NCI-H2029 treated with DMSO at 0.1 percent for 48 hours (cell line): ENCODE measurements around the gene TAF11L14.
"Not testable (repeated sequence)": the region's sequence is repeated elsewhere in the genome, so short reads cannot be mapped to it uniquely, and the experiment has no call there.

Source experiments
- DNase-seq: peaks from one replicate; lab custom pipeline; 2025; lab: John Stamatoyannopoulos, UW

TAF11L14 gene

DNA sequence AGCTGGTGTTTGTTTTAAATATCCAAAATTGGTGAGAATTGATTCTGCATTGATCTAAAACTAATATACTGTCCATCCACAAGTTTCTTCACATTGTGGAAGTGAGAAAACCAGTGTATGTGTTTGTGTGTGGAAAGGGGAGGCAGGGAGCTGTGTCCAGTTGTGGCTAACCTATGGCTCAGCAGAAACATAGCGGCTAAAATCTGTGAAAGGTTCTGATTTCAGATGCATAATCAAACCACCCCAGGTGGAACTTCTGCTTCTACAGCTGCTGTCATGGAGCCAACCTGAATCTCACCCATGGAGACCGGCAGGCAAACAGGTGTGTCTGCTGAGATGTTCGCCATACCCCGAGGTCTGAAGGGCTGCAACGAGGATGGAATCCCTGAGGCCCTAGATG is at the start of gene TAF11L14:
TAF11L14 (plus strand) TSS at position 301 of the 400 bp plus-strand sequence.
- no peak for DNase-seq

DNA sequence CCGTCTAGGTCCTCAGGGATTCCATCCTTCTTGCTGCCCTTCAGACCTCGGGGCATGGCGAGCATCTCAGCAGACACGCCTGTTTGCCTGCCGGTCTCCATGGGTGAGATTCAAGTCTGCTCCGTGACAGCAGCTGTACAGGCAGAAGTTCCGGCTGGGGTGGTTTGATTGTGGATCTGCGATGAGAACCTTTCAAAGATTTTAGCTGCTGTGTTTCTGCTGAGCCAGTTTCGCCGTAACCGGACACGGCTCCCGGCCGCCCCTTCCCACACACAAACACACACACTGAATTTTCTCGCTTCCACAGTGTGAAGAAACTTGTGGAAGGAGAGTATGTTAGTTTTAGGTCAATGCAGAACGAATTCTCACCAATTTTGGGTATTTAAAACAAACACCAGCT is 48.6 kb upstream of the TAF11L14 start, which contains the start of gene TAF11L7:
TAF11L7 (minus strand) TSS at position 101 of the 400 bp plus-strand sequence.
- DNase-seq, result not testable (repeated sequence)

DNA sequence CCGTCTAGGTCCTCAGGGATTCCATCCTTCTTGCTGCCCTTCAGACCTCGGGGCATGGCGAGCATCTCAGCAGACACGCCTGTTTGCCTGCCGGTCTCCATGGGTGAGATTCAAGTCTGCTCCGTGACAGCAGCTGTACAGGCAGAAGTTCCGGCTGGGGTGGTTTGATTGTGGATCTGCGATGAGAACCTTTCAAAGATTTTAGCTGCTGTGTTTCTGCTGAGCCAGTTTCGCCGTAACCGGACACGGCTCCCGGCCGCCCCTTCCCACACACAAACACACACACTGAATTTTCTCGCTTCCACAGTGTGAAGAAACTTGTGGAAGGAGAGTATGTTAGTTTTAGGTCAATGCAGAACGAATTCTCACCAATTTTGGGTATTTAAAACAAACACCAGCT is 43.4 kb upstream of the TAF11L14 start, which contains the start of gene TAF11L8:
TAF11L8 (minus strand) TSS at position 101 of the 400 bp plus-strand sequence.
- not testable (repeated sequence) for DNase-seq

DNA sequence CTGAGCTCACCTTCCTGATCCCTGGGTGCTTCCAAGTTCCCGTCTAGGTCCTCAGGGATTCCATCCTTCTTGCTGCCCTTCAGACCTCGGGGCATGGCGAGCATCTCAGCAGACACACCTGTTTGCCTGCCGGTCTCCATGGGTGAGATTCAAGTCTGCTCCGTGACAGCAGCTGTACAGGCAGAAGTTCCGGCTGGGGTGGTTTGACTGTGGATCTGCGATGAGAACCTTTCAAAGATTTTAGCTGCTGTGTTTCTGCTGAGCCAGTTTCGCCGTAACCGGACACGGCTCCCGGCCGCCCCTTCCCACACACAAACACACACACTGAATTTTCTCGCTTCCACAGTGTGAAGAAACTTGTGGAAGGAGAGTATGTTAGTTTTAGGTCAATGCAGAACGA is 40.0 kb upstream of the TAF11L14 start, which contains the start of gene TAF11L9:
TAF11L9 (minus strand) TSS at position 140 of the 400 bp plus-strand sequence.
- DNase-seq, result not testable (repeated sequence)

- DNase-seq, result not testable (repeated sequence)
Observed at GRCh38 chr5:17597728-17598127, 36.5 kb upstream of the TAF11L14 start, which contains the start of gene TAF11L10. Gene TAF11L10 (minus strand): TSS chr5:17597828.

DNA sequence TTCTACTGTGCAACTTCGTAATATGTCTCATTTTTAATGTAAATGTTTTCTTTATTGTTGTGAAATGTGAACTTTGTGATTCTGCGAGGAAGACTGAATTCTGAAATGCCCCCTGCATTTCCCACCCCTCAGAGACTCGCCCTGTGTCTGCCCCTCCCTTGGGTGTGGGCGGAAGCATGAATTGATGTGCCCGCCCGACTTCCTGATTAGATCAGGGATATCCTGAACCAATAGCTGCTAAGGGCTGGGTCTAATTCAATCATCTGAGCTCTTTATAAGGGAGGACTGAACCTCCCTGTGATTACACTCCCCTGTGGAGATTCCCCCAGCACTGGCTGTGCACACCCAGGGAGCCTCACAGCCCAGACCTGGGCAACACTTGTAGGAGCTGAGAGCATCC is 30.4 kb upstream of the TAF11L14 start, which contains the start of gene TAF11L11:
TAF11L11 (plus strand) TSS at position 304 of the 400 bp plus-strand sequence.
- not testable (repeated sequence) for DNase-seq

DNA sequence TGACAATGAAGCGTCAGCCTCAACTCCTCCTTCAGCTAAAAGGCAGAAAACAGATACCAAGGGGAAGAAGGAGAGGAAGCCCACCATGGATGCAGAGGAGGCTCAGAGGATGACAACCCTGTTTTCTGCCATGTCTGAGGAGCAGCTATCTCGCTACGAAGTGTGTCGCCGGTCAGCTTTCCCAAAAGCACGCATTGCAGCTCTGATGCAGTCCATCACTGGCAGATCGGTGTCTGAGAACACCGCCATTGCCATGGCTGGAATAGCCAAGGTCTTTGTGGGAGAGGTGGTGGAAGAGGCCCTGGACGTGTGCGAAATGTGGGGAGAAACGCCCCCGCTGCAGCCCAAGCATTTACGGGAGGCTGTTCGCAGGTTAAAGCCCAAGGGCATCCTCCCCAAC is 29.3 kb upstream of the TAF11L14 start:
- no peak for DNase-seq

DNA sequence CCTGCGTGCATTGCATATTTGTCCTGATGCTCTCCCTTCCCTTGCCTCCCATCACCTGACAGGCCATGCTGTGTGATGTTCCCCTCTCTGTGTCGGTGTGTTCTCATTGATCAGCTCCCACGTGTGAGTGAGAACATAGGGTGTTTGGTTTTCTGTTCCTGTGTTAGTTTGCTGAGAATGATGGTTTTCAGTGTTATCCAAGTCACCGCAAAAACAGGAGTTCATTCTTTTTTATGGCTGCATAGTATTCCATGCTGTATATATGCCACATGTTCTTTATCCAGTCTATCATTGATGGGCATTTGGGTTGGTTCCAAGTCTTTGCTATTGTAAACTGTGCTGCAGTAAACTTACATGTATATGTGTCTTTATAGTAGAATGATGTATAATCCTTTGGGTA is 26.8 kb upstream of the TAF11L14 start:
- DNase-seq, result not testable (repeated sequence)

GRCh38 chr5:17610092-17610491 is 24.2 kb upstream of the TAF11L14 start, which contains the start of gene TAF11L12:
Gene TAF11L12 (plus strand): TSS chr5:17610392.
- not testable (repeated sequence) for DNase-seq

- DNase-seq, result no peak
Observed at GRCh38 chr5:17614872-17615605, 19.2 kb upstream of the TAF11L14 start.

GRCh38 chr5:17619354-17619753 is 14.9 kb upstream of the TAF11L14 start:
- no peak for DNase-seq

DNA sequence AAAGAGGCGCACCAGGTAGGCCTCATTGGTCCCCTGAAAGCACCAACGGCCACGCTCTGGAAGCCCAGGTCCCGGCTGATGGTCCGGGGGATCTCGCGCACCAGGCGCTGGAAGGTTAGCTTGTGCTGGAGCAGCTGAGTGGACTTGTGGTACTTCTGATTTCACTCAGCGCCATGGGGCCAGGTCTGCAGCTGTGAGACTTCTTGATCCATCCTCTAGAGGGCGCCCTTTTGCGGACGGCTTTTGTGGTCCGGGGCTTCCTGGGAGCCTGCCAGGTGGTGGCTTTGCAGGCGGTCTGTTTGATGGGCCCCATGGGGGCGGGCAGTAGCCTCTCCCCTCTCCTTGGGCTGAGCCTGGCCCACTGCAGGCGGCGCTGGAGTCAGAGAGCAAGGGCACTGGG is 13.6 kb upstream of the TAF11L14 start:
- no peak for DNase-seq

DNA sequence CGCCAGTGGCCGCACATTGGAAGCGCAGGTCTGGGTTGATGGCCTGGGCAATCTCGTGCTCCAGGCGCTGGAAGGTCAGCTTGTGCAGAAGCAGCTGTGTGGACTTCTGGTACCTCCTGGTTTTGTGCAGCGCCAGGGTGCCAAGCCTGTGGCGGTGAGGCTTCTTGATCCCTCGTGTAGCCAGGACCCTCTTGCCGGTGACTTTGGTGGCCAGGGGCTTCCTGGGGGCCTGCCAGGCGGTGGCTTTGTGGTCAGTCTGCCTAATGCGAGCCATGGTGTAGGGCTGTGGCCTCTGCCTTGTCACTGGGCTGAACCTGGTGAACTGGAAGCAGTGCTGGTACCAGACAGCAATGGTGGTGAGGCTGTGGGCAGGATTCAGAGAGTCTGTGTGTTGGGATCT is 8.6 kb upstream of the TAF11L14 start:
- DNase-seq, result no peak

DNA sequence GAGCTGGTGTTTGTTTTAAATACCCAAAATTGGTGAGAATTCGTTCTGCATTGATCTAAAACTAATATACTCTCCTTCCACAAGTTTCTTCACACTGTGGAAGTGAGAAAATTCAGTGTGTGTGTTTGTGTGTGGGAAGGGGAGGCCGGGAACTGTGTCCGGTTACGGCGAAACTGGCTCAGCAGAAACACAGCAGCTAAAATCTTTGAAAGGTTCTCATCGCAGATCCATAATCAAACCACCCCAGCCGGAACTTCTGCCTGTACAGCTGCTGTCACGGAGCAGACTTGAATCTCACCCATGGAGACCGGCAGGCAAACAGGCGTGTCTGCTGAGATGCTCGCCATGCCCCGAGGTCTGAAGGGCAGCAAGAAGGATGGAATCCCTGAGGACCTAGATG is 2.5 kb upstream of the TAF11L14 start, which contains the start of gene TAF11L13:
TAF11L13 (plus strand) TSS at position 301 of the 400 bp plus-strand sequence.
- DNase-seq, result not testable (repeated sequence)

GRCh38 chr5:17649232-17649631 is 15.0 kb downstream of the TAF11L14 start:
- not testable (repeated sequence) for DNase-seq

- DNase-seq, result not testable (repeated sequence)
Observed at GRCh38 chr5:17655201-17655759, 21.0 kb downstream of the TAF11L14 start.

DNA sequence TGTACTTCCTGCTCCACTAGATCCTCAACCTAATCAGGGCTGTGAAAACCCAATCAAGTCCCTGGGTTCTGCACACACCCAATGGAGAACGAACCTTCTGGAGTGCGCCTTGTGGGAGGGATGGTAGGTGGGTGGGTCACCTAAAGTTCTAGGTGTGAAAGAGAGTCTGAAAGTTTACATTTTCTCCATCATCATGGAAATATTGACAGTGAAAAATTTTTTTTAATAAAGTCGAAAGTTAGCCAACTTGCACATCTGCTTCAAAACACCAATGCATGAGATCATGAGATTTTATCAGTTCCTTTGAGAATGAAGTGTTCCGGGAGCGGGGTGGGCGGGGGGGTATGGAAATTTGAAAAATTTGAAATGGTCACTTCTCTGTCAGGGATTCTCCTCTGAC is 21.7 kb downstream of the TAF11L14 start:
- no peak for DNase-seq

DNA sequence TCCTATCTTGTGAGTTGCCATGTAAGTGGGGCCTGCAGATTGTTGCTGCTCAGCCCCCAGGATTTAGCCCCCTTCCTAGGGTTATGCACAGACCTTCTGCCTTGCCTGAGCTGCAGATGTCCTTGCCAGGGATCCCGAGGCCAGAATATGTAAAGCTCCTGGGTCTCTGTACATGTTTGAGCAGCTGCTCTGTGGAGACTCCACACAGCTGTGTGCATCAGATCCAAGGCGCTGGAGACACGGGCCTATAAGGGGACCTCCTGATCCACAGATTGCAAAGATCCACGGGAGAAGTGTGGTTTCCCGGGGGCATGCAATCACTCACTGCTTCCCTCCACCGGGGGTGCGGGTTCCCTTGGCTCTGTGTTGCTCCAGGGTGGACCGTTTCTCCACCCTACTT is 28.9 kb downstream of the TAF11L14 start:
- DNase-seq, result no peak

- no peak for DNase-seq
Observed at GRCh38 chr5:17665836-17666235, 31.6 kb downstream of the TAF11L14 start.

DNA sequence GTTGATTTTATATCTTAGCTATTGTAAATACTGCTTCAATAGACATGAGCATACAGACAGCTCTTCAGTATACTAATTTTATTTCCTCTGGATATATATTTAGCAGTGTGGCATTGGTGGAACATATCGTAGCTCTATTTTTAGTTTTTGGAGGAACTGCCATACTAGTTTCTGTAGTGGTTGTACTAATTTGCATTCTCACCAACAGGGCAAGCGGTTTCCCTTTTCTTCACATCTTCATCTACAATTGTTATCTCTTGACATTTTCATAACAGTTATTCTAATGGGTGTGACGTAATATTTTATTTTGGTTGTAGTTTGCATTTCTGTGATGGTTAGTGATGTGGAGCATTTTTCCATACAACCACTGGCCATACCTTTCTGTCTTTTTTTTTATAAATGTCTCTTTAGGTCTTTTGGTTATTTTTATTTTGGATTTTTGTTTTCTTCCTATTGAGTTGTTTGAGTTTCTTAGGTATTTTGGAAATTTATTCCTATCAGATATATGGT is 32.5 kb downstream of the TAF11L14 start:
- no peak for DNase-seq

GRCh38 chr5:17670353-17670752 is 36.1 kb downstream of the TAF11L14 start:
- DNase-seq, result no peak

DNA sequence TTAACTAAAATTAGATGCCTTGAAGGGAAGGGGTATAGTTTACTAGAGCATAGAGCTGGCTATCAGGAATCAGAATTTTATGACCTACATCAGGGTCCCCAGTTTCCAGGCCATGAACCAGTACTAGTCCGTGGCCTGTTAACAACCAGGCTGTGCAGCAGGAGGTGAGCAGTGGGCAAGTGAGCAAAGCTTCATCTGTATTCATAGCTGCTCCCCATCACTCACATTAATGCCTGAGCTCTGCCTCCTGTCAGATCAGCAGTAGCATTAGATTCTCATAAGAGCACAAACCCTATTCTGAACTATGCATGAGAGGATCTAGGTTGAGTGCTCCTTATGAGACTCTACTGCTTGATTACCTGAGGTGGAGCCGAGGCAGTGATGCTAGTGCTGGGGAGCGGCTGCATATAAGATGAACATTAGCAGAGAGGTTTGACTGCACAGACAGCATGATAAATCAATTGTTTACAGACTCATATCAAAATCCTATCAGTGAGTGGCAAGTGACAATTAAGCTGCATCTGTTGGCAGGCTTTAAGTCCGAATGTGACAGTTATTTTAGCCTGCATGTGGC is 44.6 kb downstream of the TAF11L14 start:
- no peak for DNase-seq
